ENCODE results near the gene USP17L13.
"Not testable (repeated sequence)": the region's sequence is repeated elsewhere in the genome, so short reads cannot be mapped to it uniquely, and the experiment has no call there.

DNA sequence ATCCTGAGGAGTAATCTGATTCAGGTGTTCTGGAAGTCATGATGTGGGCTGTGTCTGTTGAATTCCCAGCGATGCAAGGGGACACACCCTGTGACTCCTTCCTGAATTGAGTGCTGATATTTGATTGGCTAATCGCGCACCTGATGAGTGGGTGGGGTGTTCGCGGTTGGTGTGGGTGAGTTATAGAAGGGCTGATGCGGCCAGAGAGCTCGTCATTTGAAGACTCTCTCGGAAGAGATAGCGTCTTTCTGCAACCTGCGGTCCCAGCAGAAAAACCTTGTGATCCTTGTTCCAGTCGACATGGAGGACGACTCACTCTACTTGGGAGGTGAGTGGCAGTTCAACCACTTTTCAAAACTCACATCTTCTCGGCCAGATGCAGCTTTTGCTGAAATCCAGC, 14.3 kb upstream of the USP17L13 start, which contains the start of gene USP17L10:
- not testable (repeated sequence) for TF ChIP-seq EZH2 (IDR thresholded peaks at IDR 0.05; ENCODE audit: insufficient read depth, poor library complexity, severe bottlenecking); EZH2phosphoT487 (IDR thresholded peaks at IDR 0.05; ENCODE audit: insufficient read depth, low read depth)

All from GM23248 (cell line).